ENCODE results near the gene CAPN1.

GRCh38 chr11:65215441-65216076 is 33.8 kb downstream of the CAPN1 start:
- TF ChIP-seq POLR2AphosphoS5 (IDR thresholded peaks at IDR 0.05; ENCODE audit: low read depth) (no peak), REST (IDR thresholded peaks at IDR 0.05; ENCODE audit: insufficient replicate concordance, low read depth) (no peak), GABPA (IDR thresholded peaks at IDR 0.05; ENCODE audit: low read depth) (no peak)
- TF ChIP-seq, protein P1, sequence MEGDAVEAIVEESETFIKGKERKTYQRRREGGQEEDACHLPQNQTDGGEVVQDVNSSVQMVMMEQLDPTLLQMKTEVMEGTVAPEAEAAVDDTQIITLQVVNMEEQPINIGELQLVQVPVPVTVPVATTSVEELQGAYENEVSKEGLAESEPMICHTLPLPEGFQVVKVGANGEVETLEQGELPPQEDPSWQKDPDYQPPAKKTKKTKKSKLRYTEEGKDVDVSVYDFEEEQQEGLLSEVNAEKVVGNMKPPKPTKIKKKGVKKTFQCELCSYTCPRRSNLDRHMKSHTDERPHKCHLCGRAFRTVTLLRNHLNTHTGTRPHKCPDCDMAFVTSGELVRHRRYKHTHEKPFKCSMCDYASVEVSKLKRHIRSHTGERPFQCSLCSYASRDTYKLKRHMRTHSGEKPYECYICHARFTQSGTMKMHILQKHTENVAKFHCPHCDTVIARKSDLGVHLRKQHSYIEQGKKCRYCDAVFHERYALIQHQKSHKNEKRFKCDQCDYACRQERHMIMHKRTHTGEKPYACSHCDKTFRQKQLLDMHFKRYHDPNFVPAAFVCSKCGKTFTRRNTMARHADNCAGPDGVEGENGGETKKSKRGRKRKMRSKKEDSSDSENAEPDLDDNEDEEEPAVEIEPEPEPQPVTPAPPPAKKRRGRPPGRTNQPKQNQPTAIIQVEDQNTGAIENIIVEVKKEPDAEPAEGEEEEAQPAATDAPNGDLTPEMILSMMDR (IDR thresholded peaks at IDR 0.05; ENCODE audit: insufficient read depth, low read length) = no peak
